ENCODE measurements around the gene BBX. TPM values are rescaled to one million over a fixed set of nuclear protein-coding genes. Genes with fewer than 3 reads are reported as not detected.

BBX gene
- polyA plus RNA-seq, 3 donors = 15.7 to 25.1 (median 16.6) TPM

- intact Hi-C loops (cut with micrococcal nuclease) = no loop called here
- H3K27ac ChIP-seq (ENCODE audit: low read depth in 1 of 2, low read length in 2 of 2) = peak overlapping the region in 1 of 2 donors; percentile 21
Measured at GRCh38 chr3:107600780-107601179, 78.0 kb downstream of the BBX start.

GRCh38 chr3:107604057-107604822 lies 81.5 kb downstream of the BBX start:
- Histone ChIP-seq H3K4me3 (replicated peaks in 1 of 3; ENCODE audit: low read depth in 2 of 3, low read length in 3 of 3) (no peak overlapping the region), H3K27ac (ENCODE audit: low read depth in 1 of 2, low read length in 2 of 2) (no peak overlapping the region), H3K27me3 (ENCODE audit: control insufficient read depth in 2 of 2, insufficient read depth in 2 of 2, low read length in 2 of 2) (no peaks in the 10 kb centered on the region), H2AFZ (ENCODE audit: insufficient read depth, low read depth, low read length, poor library complexity, severe bottlenecking) (no peak overlapping the region), H3K4me2 (replicated peaks; ENCODE audit: extremely low read depth, low read length, poor library complexity, severe bottlenecking) (no peak overlapping the region), H4K20me1 (ENCODE audit: insufficient read depth, low read length) (no peaks in the 10 kb centered on the region), H3K9me3 (replicated peaks in 1 of 2; ENCODE audit: control insufficient read depth in 1 of 2, insufficient read depth in 1 of 2, low read length in 2 of 2) (no peaks in the 10 kb centered on the region), H3K4me1 (ENCODE audit: control insufficient read depth in 1 of 2, insufficient read depth in 2 of 2, low read length in 2 of 2) (peaks cover 15 to 17% of the 10 kb centered on the region in 2 donors), H3K9ac (ENCODE audit: insufficient read depth, low read length, poor library complexity, severe bottlenecking) (no peak overlapping the region), H3K79me2 (ENCODE audit: insufficient read depth, low read length) (peaks cover 5% of the 10 kb centered on the region), H3K36me3 (replicated peaks in 1 of 2; ENCODE audit: control insufficient read depth in 1 of 2, insufficient read depth in 2 of 2, low read length in 2 of 2) (no peaks in the 10 kb centered on the region)
- H3K36me3 Mint-ChIP-seq = peaks cover 6 to 19% of the 10 kb centered on the region in 2 donors
- peaks cover 2 to 14% (median 7%) of the 10 kb centered on the region in 7 donors for H3K9me3 Mint-ChIP-seq
- intact Hi-C loops (cut with micrococcal nuclease) = no loop called here
- no peak for TF ChIP-seq CTCF (IDR thresholded peaks at IDR 0.05)
- no peaks in the 10 kb centered on the region for H3K27me3 Mint-ChIP-seq (ENCODE audit: low read depth in 3 of 3)
- peak overlapping the region in 1 of 7 donors; percentile 12 for H3K27ac Mint-ChIP-seq
- H3K4me3 Mint-ChIP-seq = no peak overlapping the region
- 93% methylated on average over 3 of the region's 7 CpGs for WGBS (ENCODE audit: insufficient coverage)
- DNase-seq = no peak
- peaks cover 26% of the 10 kb centered on the region for H3K4me1 Mint-ChIP-seq

More at GRCh38 chr3:107600780-107601179, 78.0 kb downstream of the BBX start:
- no peaks in the 10 kb centered on the region for H3K9me3 ChIP-seq (replicated peaks in 1 of 2; ENCODE audit: control insufficient read depth in 1 of 2, insufficient read depth in 1 of 2, low read length in 2 of 2)
- H3K27me3 ChIP-seq (ENCODE audit: control insufficient read depth in 2 of 2, insufficient read depth in 2 of 2, low read length in 2 of 2) = no peaks in the 10 kb centered on the region
- peaks cover 3% of the 10 kb centered on the region in 2 donors for H3K36me3 Mint-ChIP-seq
- peak; percentile 6 to 10 (median 8) for DNase-seq
- peak overlapping the region in 3 of 7 donors; percentile 37 to 46 (median 37) for H3K27ac Mint-ChIP-seq
- TF ChIP-seq CTCF (IDR thresholded peaks at IDR 0.05) = no peak
- no peaks in the 10 kb centered on the region for H4K20me1 ChIP-seq (ENCODE audit: insufficient read depth, low read length)
- no peak overlapping the region for H3K4me3 Mint-ChIP-seq
- H3K4me3 ChIP-seq (replicated peaks in 1 of 3; ENCODE audit: low read depth in 2 of 3, low read length in 3 of 3) = no peak overlapping the region
- peaks cover 43% of the 10 kb centered on the region for H3K4me1 Mint-ChIP-seq
- H3K4me1 ChIP-seq (ENCODE audit: control insufficient read depth in 1 of 2, insufficient read depth in 2 of 2, low read length in 2 of 2) = peaks cover 23 to 26% of the 10 kb centered on the region in 2 donors
- no peak overlapping the region for H2AFZ ChIP-seq (ENCODE audit: insufficient read depth, low read depth, low read length, poor library complexity, severe bottlenecking)
- H3K9me3 Mint-ChIP-seq = peaks cover 0 to 3% (median 0%) of the 10 kb centered on the region in 7 donors
- H3K9ac ChIP-seq (ENCODE audit: insufficient read depth, low read length, poor library complexity, severe bottlenecking) = no peak overlapping the region
- no peaks in the 10 kb centered on the region for H3K27me3 Mint-ChIP-seq (ENCODE audit: low read depth in 3 of 3)
- peaks cover 5% of the 10 kb centered on the region for H3K79me2 ChIP-seq (ENCODE audit: insufficient read depth, low read length)
- H3K36me3 ChIP-seq (replicated peaks in 1 of 2; ENCODE audit: control insufficient read depth in 1 of 2, insufficient read depth in 2 of 2, low read length in 2 of 2) = no peaks in the 10 kb centered on the region
- no peak overlapping the region for H3K4me2 ChIP-seq (replicated peaks; ENCODE audit: extremely low read depth, low read length, poor library complexity, severe bottlenecking)
- WGBS (ENCODE audit: insufficient coverage) = no CpG with 5 or more reads among the region's 1 CpG

Measured in CD14-positive monocyte (primary cell).